HEK293 (cell line): ENCODE data around the gene C2CD4C.

Source experiments
- CTCF ChIA-PET: fragments of 350-600 bp; formaldehyde crosslinking; extraction: SDS; loops from one replicate; lab custom pipeline; 2021; ENCODE audit warnings: antibody characterized with exemption; lab: Yijun Ruan, JAX
- POLR2A ChIA-PET: fragments of 300-600 bp; formaldehyde crosslinking; extraction: SDS; loops from one replicate; lab custom pipeline; 2020; ENCODE audit warnings: antibody characterized with exemption, inconsistent platforms; lab: Yijun Ruan, JAX
- H3K27ac ChIP-seq: fragments of 200-500 bp; sonication (Bioruptor generic); 2 replicates; pipeline ENCODE4 v1.5.1; 2014; ENCODE audit warnings: low read depth, low read length, control low read depth, inconsistent platforms; ENCODE audit errors: extremely low read depth
- H3K36me3 ChIP-seq, 2 experiments: fragments of 200-500 bp in 1 of 2; sonication (Bioruptor generic) in 1 of 2; 1 replicate in 1 of 2; 2 replicates in 1 of 2; pipeline ENCODE4 v1.5.1; 2014 to 2017; ENCODE audit warnings: inconsistent platforms in 2 of 2, low read length in 2 of 2; ENCODE audit not compliant: control insufficient read depth in 2 of 2, insufficient read depth in 1 of 2
- H3K4me1 ChIP-seq: fragments of 200-500 bp; sonication (Bioruptor generic); 2 replicates; pipeline ENCODE4 v1.5.1; 2014; ENCODE audit warnings: mild to moderate bottlenecking, low read length, inconsistent platforms; ENCODE audit not compliant: control insufficient read depth, insufficient read depth
- H3K4me3 ChIP-seq: 2 replicates; pipeline ENCODE4 v1.5.1; 2011; ENCODE audit warnings: low read depth, mild to moderate bottlenecking, control low read depth, low read length, moderate library complexity
- H3K9me3 ChIP-seq: fragments of 200-500 bp; sonication (Bioruptor generic); 2 replicates; pipeline ENCODE4 v1.5.1; 2014; ENCODE audit warnings: low read depth, low read length, inconsistent platforms; ENCODE audit not compliant: control insufficient read depth, insufficient read depth
- EGR2 ChIP-seq: fragments of 450-650 bp; formaldehyde crosslinking; IDR thresholded peaks from 2 replicates; pipeline ENCODE4 v1.5.1; 2016; ENCODE audit warnings: low read depth, missing biosample characterization, missing genetic modification characterization
- HIC1 ChIP-seq: fragments of 450-650 bp; formaldehyde crosslinking; IDR thresholded peaks from 2 replicates; pipeline ENCODE4 v1.5.1; 2016; ENCODE audit warnings: missing biosample characterization, missing genetic modification characterization
- IKZF3 ChIP-seq: fragments of 450-650 bp; IDR thresholded peaks from 2 replicates; pipeline ENCODE4 v1.5.0; 2018; ENCODE audit warnings: missing biosample characterization, mild to moderate bottlenecking, missing genetic modification characterization, moderate library complexity
- REPIN1 ChIP-seq: fragments of 450-650 bp; formaldehyde crosslinking; IDR thresholded peaks from 2 replicates; pipeline ENCODE4 v1.5.1; 2017; ENCODE audit warnings: missing biosample characterization, missing genetic modification characterization, low read depth
- SP2 ChIP-seq: fragments of 450-650 bp; formaldehyde crosslinking; IDR thresholded peaks from 2 replicates; pipeline ENCODE4 v1.5.1; 2016; ENCODE audit warnings: missing biosample characterization, missing genetic modification characterization
- YY1 ChIP-seq: fragments of 450-650 bp; formaldehyde crosslinking; IDR thresholded peaks from 2 replicates; pipeline ENCODE4 v1.5.1; 2018; ENCODE audit warnings: missing biosample characterization, missing genetic modification characterization
- YY2 ChIP-seq: fragments of 450-650 bp; formaldehyde crosslinking; IDR thresholded peaks from 2 replicates; pipeline ENCODE4 v1.5.1; 2016; ENCODE audit warnings: missing biosample characterization, missing genetic modification characterization
- ZBTB20 ChIP-seq: fragments of 450-650 bp; formaldehyde crosslinking; IDR thresholded peaks from 2 replicates; pipeline ENCODE4 v1.5.1; 2016; ENCODE audit warnings: missing biosample characterization, missing genetic modification characterization
- ZBTB8A ChIP-seq: fragments of 450-650 bp; formaldehyde crosslinking; IDR thresholded peaks from 2 replicates; pipeline ENCODE4 v1.5.1; 2016; ENCODE audit warnings: missing biosample characterization, missing genetic modification characterization
- ZFHX2 ChIP-seq: fragments of 450-650 bp; formaldehyde crosslinking; conservative IDR thresholded peaks from 2 replicates; pipeline ENCODE4 v1.5.1; 2016; ENCODE audit warnings: missing biosample characterization, missing genetic modification characterization
- ZIC2 ChIP-seq: fragments of 450-650 bp; formaldehyde crosslinking; IDR thresholded peaks from 2 replicates; pipeline ENCODE4 v1.5.1; 2016; ENCODE audit warnings: missing biosample characterization, missing genetic modification characterization
- ZNF10 ChIP-seq: fragments of 450-650 bp; formaldehyde crosslinking; IDR thresholded peaks from 2 replicates; pipeline ENCODE4 v1.5.1; 2017; ENCODE audit warnings: missing biosample characterization, missing genetic modification characterization
- ZNF114 ChIP-seq: fragments of 450-650 bp; formaldehyde crosslinking; IDR thresholded peaks from 2 replicates; pipeline ENCODE4 v1.5.0; 2017; ENCODE audit warnings: missing biosample characterization, missing genetic modification characterization
- ZNF211 ChIP-seq: fragments of 450-650 bp; formaldehyde crosslinking; IDR thresholded peaks from 2 replicates; pipeline ENCODE4 v1.5.1; 2016; ENCODE audit warnings: low read depth, missing biosample characterization, missing genetic modification characterization
- ZNF266 ChIP-seq: fragments of 450-650 bp; formaldehyde crosslinking; IDR thresholded peaks from 2 replicates; pipeline ENCODE4 v1.5.1; 2016; ENCODE audit warnings: missing biosample characterization, missing genetic modification characterization, low read depth
- ZNF335 ChIP-seq: fragments of 450-650 bp; formaldehyde crosslinking; conservative IDR thresholded peaks from 2 replicates; pipeline ENCODE4 v1.5.1; 2016; ENCODE audit warnings: missing biosample characterization, missing genetic modification characterization
- ZNF341 ChIP-seq: fragments of 450-650 bp; formaldehyde crosslinking; IDR thresholded peaks from 2 replicates; pipeline ENCODE4; 2016; ENCODE audit warnings: low read depth, missing biosample characterization, missing genetic modification characterization
- ZNF366 ChIP-seq: fragments of 450-650 bp; formaldehyde crosslinking; conservative IDR thresholded peaks from 2 replicates; pipeline ENCODE4 v1.5.1; 2016; ENCODE audit warnings: missing biosample characterization, missing genetic modification characterization
- ZNF426 ChIP-seq: fragments of 450-650 bp; formaldehyde crosslinking; IDR thresholded peaks from 2 replicates; pipeline ENCODE4 v1.5.1; 2017; ENCODE audit warnings: missing biosample characterization, missing genetic modification characterization, mild to moderate bottlenecking, inconsistent platforms, moderate library complexity
- ZNF501 ChIP-seq: fragments of 450-650 bp; formaldehyde crosslinking; IDR thresholded peaks from 2 replicates; pipeline ENCODE4 v1.5.1; 2016; ENCODE audit warnings: missing biosample characterization, missing genetic modification characterization
- ZNF530 ChIP-seq: fragments of 450-650 bp; formaldehyde crosslinking; IDR thresholded peaks from 2 replicates; pipeline ENCODE4 v1.5.1; 2016; ENCODE audit warnings: low read depth, missing biosample characterization, missing genetic modification characterization
- ZNF560 ChIP-seq: fragments of 450-650 bp; formaldehyde crosslinking; IDR thresholded peaks from 2 replicates; pipeline ENCODE4 v1.5.1; 2017; ENCODE audit warnings: missing biosample characterization, missing genetic modification characterization, borderline replicate concordance
- ZNF585B ChIP-seq: fragments of 450-650 bp; formaldehyde crosslinking; IDR thresholded peaks from 2 replicates; pipeline ENCODE4 v1.5.1; 2016; ENCODE audit warnings: missing biosample characterization, missing genetic modification characterization
- ZNF600 ChIP-seq: fragments of 450-650 bp; formaldehyde crosslinking; IDR thresholded peaks from 2 replicates; pipeline ENCODE4 v1.5.1; 2016; ENCODE audit warnings: missing biosample characterization, missing genetic modification characterization
- ZNF610 ChIP-seq: fragments of 450-650 bp; formaldehyde crosslinking; IDR thresholded peaks from 2 replicates; pipeline ENCODE4 v1.5.1; 2016; ENCODE audit warnings: missing biosample characterization, missing genetic modification characterization, borderline replicate concordance
- ZNF645 ChIP-seq: fragments of 450-650 bp; formaldehyde crosslinking; IDR thresholded peaks from 2 replicates; pipeline ENCODE4; 2016; ENCODE audit warnings: missing biosample characterization, missing genetic modification characterization
- ZNF654 ChIP-seq: fragments of 450-650 bp; formaldehyde crosslinking; IDR thresholded peaks from 2 replicates; pipeline ENCODE4 v1.5.1; 2016; ENCODE audit warnings: low read depth, missing biosample characterization, missing genetic modification characterization
- ZNF664 ChIP-seq: fragments of 450-650 bp; formaldehyde crosslinking; IDR thresholded peaks from 2 replicates; pipeline ENCODE4 v1.5.1; 2016; ENCODE audit warnings: missing biosample characterization, missing genetic modification characterization
- ZNF785 ChIP-seq: fragments of 450-650 bp; formaldehyde crosslinking; IDR thresholded peaks from 2 replicates; pipeline ENCODE4 v1.5.1; 2016; ENCODE audit warnings: missing biosample characterization, missing genetic modification characterization
- ZNF830 ChIP-seq: fragments of 450-650 bp; IDR thresholded peaks from 2 replicates; pipeline ENCODE4 v1.5.0; 2018; ENCODE audit warnings: missing biosample characterization, missing genetic modification characterization, low read depth, mild to moderate bottlenecking, moderate library complexity
- ZSCAN4 ChIP-seq: fragments of 450-650 bp; formaldehyde crosslinking; IDR thresholded peaks from 2 replicates; pipeline ENCODE4 v1.5.1; 2017; ENCODE audit warnings: missing biosample characterization, missing genetic modification characterization

C2CD4C gene

GRCh38 chr19:405121-405965 lies 3.6 kb downstream of the C2CD4C start (continued):
- no peak for TF ChIP-seq ZNF645 (tag by site-specific recombination)
- TF ChIP-seq ZIC2 (tag by site-specific recombination) = peak; percentile 82
- peak; percentile 78 for TF ChIP-seq ZFHX2 (tag by site-specific recombination)
- TF ChIP-seq ZBTB20 = peak; percentile 28; the same call in 1 of the 2 replicates
- peak; percentile 54 for TF ChIP-seq IKZF3 (tag by site-specific recombination)
- TF ChIP-seq SP2 (tag by site-specific recombination) = peak; percentile 23
- TF ChIP-seq ZNF366 (tag by site-specific recombination) = 0 out of 2 replicates have a peak, but pooled peaks have one; percentile 16
- peak; percentile 67 for TF ChIP-seq EGR2 (tag by site-specific recombination)
- TF ChIP-seq ZBTB8A = peak; percentile 80
- TF ChIP-seq ZNF335 (tag by site-specific recombination) = 0 out of 2 replicates have a peak, but pooled peaks have one; percentile 25
- TF ChIP-seq HIC1 (tag by site-specific recombination) = 0 out of 2 replicates have a peak, but pooled peaks have one; percentile 27
- TF ChIP-seq ZNF10 (tag by site-specific recombination) = peak; percentile 84
- TF ChIP-seq ZNF600 (tag by site-specific recombination) = peak; percentile 59
- TF ChIP-seq ZNF341 = peak; percentile 83

GRCh38 chr19:403221-404027 lies 5.5 kb downstream of the C2CD4C start:
- POLR2A ChIA-PET = interaction anchor here (0.5 kb wide), 1 partner anchor 80 kb away, joined by 3 read pairs; no protein-coding TSS in a partner anchor
- no peak overlapping the region for H3K27ac ChIP-seq
- no peaks in the 10 kb centered on the region for H3K9me3 ChIP-seq
- no peak overlapping the region for H3K4me3 ChIP-seq
- CTCF ChIA-PET = no interaction called here
- peaks cover 7% of the 10 kb centered on the region for H3K4me1 ChIP-seq
- no peaks in the 10 kb centered on the region for H3K36me3 ChIP-seq
- TF ChIP-seq ZNF610 (tag by site-specific recombination) = no peak
- no peak for TF ChIP-seq ZNF266 (tag by site-specific recombination)
- no peak for TF ChIP-seq YY2 (tag by site-specific recombination)
- TF ChIP-seq ZNF645 (tag by site-specific recombination) = no peak
- peak; percentile 56 for TF ChIP-seq ZSCAN4 (tag by site-specific recombination)
- TF ChIP-seq ZNF785 (tag by site-specific recombination) = no peak
- TF ChIP-seq ZNF585B = no peak
- no peak for TF ChIP-seq ZNF664
- no peak for TF ChIP-seq ZNF501
- no peak for TF ChIP-seq ZNF335 (tag by site-specific recombination)
- TF ChIP-seq ZNF830 (tag by site-specific recombination) = no peak
- 0 out of 2 replicates have a peak, but pooled peaks have one; percentile 10 for TF ChIP-seq ZNF600 (tag by site-specific recombination)
- TF ChIP-seq ZNF211 (tag by site-specific recombination) = no peak
- TF ChIP-seq REPIN1 (tag by site-specific recombination) = no peak
- no peak for TF ChIP-seq ZNF530 (tag by site-specific recombination)
- no peak for TF ChIP-seq ZNF560 (tag by site-specific recombination)
- no peak for TF ChIP-seq ZNF114 (tag by site-specific recombination)
- TF ChIP-seq ZNF654 = no peak
- no peak for TF ChIP-seq YY1
- no peak for TF ChIP-seq ZNF426 (tag by site-specific recombination)
